ENCODE results near the gene CLASP2. TPM values are rescaled to one million over a fixed set of nuclear protein-coding genes. Genes with fewer than 3 reads are reported as not detected.

Gene CLASP2
- total and polyA plus RNA-seq, 8 donors, result 48.4 to 73.3 (median 61.6) TPM

GRCh38 chr3:33750211-33750548, 32.1 kb upstream of the CLASP2 start:
- DNase-seq, result no peak
- intact Hi-C loops (cut with DNase I), result no loop called here
- peaks cover 0 to 14% of the 10 kb centered on the region in 2 donors for H3K9me3 ChIP-seq
- no peak overlapping the region for H3K27ac ChIP-seq
- ATAC-seq, result no peak
- TF ChIP-seq, protein P1, sequence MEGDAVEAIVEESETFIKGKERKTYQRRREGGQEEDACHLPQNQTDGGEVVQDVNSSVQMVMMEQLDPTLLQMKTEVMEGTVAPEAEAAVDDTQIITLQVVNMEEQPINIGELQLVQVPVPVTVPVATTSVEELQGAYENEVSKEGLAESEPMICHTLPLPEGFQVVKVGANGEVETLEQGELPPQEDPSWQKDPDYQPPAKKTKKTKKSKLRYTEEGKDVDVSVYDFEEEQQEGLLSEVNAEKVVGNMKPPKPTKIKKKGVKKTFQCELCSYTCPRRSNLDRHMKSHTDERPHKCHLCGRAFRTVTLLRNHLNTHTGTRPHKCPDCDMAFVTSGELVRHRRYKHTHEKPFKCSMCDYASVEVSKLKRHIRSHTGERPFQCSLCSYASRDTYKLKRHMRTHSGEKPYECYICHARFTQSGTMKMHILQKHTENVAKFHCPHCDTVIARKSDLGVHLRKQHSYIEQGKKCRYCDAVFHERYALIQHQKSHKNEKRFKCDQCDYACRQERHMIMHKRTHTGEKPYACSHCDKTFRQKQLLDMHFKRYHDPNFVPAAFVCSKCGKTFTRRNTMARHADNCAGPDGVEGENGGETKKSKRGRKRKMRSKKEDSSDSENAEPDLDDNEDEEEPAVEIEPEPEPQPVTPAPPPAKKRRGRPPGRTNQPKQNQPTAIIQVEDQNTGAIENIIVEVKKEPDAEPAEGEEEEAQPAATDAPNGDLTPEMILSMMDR (IDR thresholded peaks at IDR 0.05), result no peak
- no peak overlapping the region for H3K4me3 ChIP-seq
- H3K27me3 ChIP-seq, result no peaks in the 10 kb centered on the region
- H3K4me1 ChIP-seq, result no peaks in the 10 kb centered on the region
- no peaks in the 10 kb centered on the region for H3K36me3 ChIP-seq

DNA sequence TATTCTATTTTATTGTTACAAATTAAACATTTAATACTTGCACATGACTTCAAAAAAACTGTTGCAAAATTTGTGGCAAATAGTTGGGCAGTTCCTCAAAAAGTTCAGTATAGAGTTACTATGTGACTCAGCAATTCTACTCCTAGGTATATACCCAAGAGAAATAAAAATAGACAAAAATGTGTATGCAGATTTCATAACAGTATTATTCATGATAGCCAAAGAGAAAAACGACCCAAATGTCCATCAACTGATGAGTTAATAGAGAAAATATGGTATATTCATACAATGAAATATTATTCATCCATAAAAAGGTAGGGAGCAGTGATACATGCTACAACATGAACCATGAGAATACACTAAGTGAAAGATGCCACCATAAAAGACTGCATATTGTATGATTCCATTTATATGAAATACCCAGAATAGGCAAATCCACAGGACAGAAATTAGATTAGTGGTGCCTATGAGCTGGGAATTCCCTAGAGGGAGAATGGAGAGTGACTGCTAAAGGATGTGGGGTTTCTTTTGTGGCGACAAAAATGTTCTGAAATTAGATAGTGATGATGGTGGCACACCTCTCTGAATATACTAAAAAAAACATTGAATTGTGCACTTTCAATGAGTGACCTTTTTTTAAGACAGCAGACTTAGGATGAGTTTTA, 31.6 kb upstream of the CLASP2 start:
- Histone ChIP-seq H3K27ac (no peak overlapping the region), H3K36me3 (no peaks in the 10 kb centered on the region), H3K9me3 (peaks cover 0 to 11% of the 10 kb centered on the region in 2 donors), H3K4me1 (no peaks in the 10 kb centered on the region), H3K27me3 (no peaks in the 10 kb centered on the region), H3K4me3 (no peak overlapping the region)
- ATAC-seq, result no peak
- intact Hi-C loops (cut with DNase I), result no loop called here
- TF ChIP-seq, protein P1 (IDR thresholded peaks at IDR 0.05), result no peak
- DNase-seq, result no peak

DNA sequence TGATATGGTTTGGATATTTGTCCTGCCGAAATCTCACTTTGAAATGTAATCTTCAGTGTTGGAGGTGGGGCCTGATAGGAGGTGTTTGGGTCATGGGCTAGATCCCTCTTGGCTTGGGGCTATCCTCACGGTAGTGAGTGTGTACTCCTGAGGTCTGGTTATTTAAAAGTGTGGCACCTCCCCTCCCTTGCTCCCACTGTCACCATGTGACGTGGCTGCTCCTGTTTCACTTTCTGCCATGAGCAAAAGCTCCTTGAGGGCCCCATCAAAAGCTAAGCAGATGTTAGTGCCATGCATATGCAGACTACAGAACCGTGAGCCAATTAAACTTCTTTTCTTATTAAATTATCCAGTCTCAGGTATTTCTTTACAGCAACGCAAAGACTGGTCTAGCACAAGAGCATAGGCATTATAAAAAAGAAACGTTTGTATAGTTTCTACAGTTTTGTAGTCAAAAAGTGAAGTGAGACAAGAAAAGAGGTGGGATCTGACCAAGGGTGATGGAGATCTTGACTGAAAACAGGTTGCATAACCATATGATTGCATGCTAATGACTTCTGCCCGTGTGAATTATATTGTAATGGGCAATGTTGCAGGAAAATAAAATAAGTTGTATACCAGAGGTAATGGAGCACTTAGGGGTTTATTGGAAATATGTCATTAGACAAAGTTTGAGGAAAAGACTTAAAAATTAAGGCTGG, 28.5 kb upstream of the CLASP2 start:
- Histone ChIP-seq H3K9me3 (no peaks in the 10 kb centered on the region), H3K4me3 (no peak overlapping the region), H3K27me3 (no peaks in the 10 kb centered on the region), H3K27ac (no peak overlapping the region), H3K4me1 (no peaks in the 10 kb centered on the region), H3K36me3 (no peaks in the 10 kb centered on the region)
- DNase-seq, result no peak
- TF ChIP-seq, protein P1 (IDR thresholded peaks at IDR 0.05), result no peak
- ATAC-seq, result no peak
- intact Hi-C loops (cut with DNase I), result no loop called here

DNA sequence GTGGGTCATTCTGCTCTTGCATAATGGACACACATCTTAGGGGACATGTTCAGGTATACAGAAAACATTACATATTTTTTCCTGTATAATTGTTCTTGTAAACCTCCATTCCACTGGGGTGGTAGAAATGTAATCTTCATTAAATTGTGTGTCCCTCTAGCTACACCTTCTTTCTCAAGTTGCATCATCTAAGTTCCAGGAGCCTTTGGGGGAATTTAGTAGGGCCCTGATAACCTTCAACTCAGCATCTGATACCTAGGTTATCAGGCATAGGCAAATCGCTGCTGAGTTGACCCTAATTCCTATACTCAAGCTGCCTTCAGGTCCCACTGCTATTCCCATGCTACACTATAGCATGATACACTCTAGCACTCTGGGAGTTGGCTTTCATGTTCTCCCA, 19.1 kb upstream of the CLASP2 start:
- no peak for DNase-seq
- TF ChIP-seq, protein P1 (IDR thresholded peaks at IDR 0.05), result no peak
- H3K4me1 ChIP-seq, result no peaks in the 10 kb centered on the region
- no peak for ATAC-seq
- intact Hi-C loops (cut with DNase I), result no loop called here
- no peaks in the 10 kb centered on the region for H3K27me3 ChIP-seq
- no peak overlapping the region for H3K27ac ChIP-seq
- no peaks in the 10 kb centered on the region for H3K36me3 ChIP-seq
- H3K4me3 ChIP-seq, result no peak overlapping the region
- peaks cover 0 to 9% of the 10 kb centered on the region in 2 donors for H3K9me3 ChIP-seq

GRCh38 chr3:33732394-33732793, 14.3 kb upstream of the CLASP2 start:
- ATAC-seq, result no peak
- H3K27me3 ChIP-seq, result no peaks in the 10 kb centered on the region

More at GRCh38 chr3:33732394-33732793, 14.3 kb upstream of the CLASP2 start:
- H3K27ac ChIP-seq, result no peak overlapping the region
- no peaks in the 10 kb centered on the region for H3K4me1 ChIP-seq
- DNase-seq, result no peak
- intact Hi-C loops (cut with DNase I), result no loop called here
- no peaks in the 10 kb centered on the region for H3K36me3 ChIP-seq
- H3K9me3 ChIP-seq, result peaks cover 0 to 16% of the 10 kb centered on the region in 2 donors
- no peak overlapping the region for H3K4me3 ChIP-seq
- TF ChIP-seq, protein P1 (IDR thresholded peaks at IDR 0.05), result peak in 1 of 2 donors; percentile 9
